HAP-1 (cell line): ENCODE data around the gene ZNF189.

ENCODE experiments used
- DNase-seq, 2 experiments: peaks; one replicate each; pipeline ENCODE4 v3.0.0-alpha.2; 2016 to 2020; ENCODE audit warnings: low spot score in 2 of 2
- H3K27me3 ChIP-seq: fragments of 250-450 bp; sonication (Bioruptor Pico); 2 replicates; pipeline ENCODE4 v1.5.1; 2020; ENCODE audit warnings: low read depth, mild to moderate bottlenecking, moderate library complexity
- H3K36me3 ChIP-seq: fragments of 250-450 bp; sonication (Bioruptor Pico); replicated peaks from 2 replicates; pipeline ENCODE4 v1.5.1; 2020; ENCODE audit warnings: mild to moderate bottlenecking
- H3K4me1 ChIP-seq: fragments of 250-450 bp; sonication (Bioruptor Pico); 2 replicates; pipeline ENCODE4 v1.5.1; 2020; ENCODE audit warnings: mild to moderate bottlenecking
- H3K4me3 ChIP-seq: fragments of 250-450 bp; sonication (Bioruptor Pico); 2 replicates; pipeline ENCODE4 v1.5.1; 2020; ENCODE audit warnings: mild to moderate bottlenecking, moderate library complexity
- H3K9me3 ChIP-seq: fragments of 250-450 bp; sonication (Bioruptor Pico); 2 replicates; pipeline ENCODE4 v1.5.1; 2020; ENCODE audit warnings: mild to moderate bottlenecking, moderate library complexity
- in situ Hi-C: fragments of 300-500 bp; cut with MboI; formaldehyde crosslinking; loops from 3 replicates; pipeline ENCODE4 v1.14.3; 2020; ENCODE audit warnings: low sequenced_read_pairs, inconsistent platforms, mixed read lengths

ZNF189 gene

DNA sequence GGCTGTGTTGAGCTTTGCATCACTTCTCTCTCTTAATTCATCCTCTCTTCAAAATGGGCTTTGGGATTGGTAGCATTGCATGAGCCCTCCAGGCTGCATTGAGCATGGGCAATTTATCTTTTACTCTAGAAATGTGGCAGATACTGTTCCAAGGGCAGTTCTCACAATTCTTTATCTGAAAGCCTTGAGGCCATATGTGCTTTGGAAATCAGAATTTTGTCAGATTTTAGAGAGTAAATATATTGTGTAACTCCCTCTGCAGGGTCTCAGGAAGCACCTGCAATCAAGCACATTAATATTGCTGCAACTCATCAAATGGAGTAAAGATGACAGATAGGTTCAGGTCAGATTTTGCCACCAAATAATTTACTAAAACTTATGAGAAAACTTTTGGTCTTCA, 19.3 kb downstream of the ZNF189 start:
- no peak for DNase-seq
- Histone ChIP-seq H3K27me3 (no peaks in the 10 kb centered on the region; the same call in none of the 2 replicates), H3K9me3 (no peaks in the 10 kb centered on the region), H3K36me3 (no peaks in the 10 kb centered on the region), H3K4me3 (no peak overlapping the region), H3K4me1 (no peaks in the 10 kb centered on the region)
- in situ Hi-C loops: no loop called here

DNA sequence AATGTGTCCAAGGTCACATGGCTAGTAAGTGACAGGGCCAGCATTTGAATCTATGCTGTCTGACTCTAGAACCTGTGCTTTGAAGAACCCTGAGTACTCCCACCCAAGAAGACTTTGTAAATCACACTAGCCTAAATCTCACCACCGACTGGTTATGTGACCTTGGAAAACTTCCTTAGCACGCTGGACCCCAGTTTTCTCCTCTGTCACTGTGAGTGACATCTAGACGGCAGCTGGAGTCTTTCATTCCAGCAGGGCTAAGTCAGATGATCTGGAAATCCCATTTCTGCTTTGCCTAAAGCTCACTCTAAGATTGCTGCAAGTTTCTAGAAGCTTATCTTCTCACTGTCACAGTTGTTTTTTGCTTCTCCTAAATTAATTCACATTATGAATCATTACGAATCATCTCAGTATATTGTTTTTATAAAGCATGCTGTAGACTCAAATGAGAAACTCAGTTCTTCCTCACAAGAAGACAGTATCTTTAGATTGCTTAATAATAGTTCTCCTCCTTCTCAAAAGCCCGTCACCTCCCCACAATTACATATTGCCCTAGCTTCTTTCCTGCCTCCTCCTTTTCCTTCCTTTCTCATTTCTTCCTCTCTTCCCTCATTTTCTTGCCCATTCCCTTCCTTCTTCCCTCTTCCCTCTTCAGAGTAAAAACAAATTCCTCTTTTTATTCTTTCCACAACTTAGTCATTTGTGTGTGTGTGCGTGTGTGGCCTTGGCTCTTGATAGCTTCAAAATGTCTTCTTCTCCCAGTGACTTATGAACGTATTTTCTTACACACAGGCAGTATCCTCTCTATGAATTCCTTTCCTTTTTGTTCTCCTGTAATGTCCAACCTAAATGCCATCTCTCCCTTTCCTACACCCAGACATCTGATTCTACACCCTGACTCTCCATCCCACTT, 20.1 kb downstream of the ZNF189 start:
- Histone ChIP-seq H3K4me3 (no peak overlapping the region), H3K36me3 (no peaks in the 10 kb centered on the region), H3K27me3 (no peaks in the 10 kb centered on the region; the same call in none of the 2 replicates), H3K9me3 (no peaks in the 10 kb centered on the region), H3K4me1 (no peaks in the 10 kb centered on the region)
- no peak for DNase-seq
- in situ Hi-C loops: no loop called here

DNA sequence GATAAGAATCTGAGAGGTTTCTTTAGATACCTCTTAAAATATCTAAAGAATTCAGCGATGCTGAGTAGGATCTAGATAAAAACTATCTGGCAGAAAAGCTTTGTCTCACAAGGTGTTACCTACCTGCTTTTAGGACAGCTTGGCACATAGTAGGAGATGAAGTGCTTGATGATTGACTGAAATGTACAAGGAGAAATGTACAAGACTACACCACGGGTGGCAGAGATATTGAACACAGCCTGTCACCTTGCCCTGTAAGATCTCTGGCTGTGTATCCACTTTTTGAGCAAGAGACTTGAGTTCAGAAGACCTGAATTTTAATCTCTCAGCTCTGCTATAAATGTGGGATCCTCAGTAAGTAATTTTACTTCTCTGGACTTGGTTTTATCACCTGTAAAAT, 21.2 kb downstream of the ZNF189 start:
- no peaks in the 10 kb centered on the region; the same call in none of the 2 replicates for H3K27me3 ChIP-seq
- H3K9me3 ChIP-seq: no peaks in the 10 kb centered on the region
- H3K4me3 ChIP-seq: no peak overlapping the region
- H3K36me3 ChIP-seq: no peaks in the 10 kb centered on the region
- no peak for DNase-seq
- H3K4me1 ChIP-seq: no peaks in the 10 kb centered on the region
- in situ Hi-C loops: no loop called here

DNA sequence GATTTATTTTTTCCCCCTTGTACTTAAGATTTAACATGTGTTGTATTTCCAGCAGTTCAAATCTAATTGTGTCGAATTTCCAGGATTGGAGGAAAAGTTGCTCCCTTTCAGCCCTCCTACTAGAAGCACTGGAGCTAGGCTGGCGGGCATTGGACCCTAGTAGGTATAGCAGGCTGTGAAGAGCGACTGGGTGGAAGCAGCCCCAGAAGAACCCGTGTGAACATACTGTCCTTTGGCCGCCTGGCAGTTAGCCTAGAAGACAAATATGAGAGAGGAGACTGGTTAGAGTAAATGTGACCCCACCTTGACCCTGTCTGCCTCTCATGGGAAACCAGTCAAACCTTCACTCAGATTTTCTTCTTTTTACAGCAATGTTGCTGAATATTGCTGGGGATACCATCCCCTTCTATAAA, 23.0 kb downstream of the ZNF189 start:
- no peak for DNase-seq
- Histone ChIP-seq H3K4me3 (no peak overlapping the region), H3K9me3 (no peaks in the 10 kb centered on the region), H3K36me3 (no peaks in the 10 kb centered on the region), H3K4me1 (no peaks in the 10 kb centered on the region), H3K27me3 (peaks cover 4% of the 10 kb centered on the region)
- in situ Hi-C loops: no loop called here

DNA sequence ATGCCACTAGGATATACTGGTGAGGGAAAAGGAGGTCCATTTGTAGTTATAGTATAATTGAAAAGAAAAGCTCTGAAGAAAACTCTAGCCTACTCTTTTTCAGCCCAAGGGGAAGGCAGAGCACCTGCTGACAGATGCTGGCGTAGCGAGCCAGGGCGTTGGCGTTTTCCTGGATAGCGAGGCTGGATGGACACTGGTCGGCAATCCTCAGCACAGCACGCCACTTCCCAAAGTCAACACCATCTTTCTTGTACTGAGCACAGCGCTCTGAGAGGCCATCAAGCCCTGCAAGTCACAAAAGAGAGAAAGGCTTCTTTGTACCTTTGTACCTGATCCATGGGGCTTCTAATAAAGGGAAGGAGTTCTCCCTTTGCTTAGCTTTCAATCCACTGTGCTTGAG, 28.7 kb downstream of the ZNF189 start:
- Histone ChIP-seq H3K4me1 (no peaks in the 10 kb centered on the region), H3K36me3 (no peaks in the 10 kb centered on the region), H3K9me3 (no peaks in the 10 kb centered on the region), H3K4me3 (no peak overlapping the region), H3K27me3 (peaks cover 5% of the 10 kb centered on the region)
- no peak for DNase-seq
- in situ Hi-C loops: no loop called here

DNA sequence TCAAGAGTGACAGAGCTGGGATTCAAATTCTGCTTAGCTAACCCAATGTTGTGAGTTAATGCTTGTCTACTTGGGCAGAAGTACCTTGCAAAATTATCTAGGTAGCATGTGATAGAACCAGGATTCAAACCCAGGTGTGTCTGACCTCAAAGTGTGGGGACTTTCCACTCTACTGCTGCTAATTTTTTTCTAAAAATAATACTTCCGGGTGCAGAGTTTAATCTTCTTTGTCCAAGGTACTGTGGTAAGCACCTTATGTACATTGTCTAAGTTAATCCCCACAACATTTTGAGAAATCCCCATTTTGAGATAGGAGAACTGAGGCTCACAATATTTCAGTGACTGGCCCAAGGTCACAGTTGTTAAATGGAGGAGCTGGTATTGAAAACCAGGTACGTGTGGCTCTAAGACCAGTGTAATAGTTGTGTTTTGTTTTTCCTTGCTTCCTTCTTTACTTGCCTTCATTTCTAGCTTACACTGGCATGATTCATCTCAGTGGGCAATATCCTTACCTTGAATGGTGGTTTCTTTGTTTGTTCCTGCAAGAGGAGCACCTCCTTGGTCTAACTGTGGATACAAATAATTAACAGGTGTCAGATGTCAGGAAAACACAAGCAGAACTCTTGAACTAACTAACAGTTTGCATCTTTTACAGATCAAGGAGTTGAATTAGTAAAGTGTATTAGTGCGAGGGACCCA, 29.5 kb downstream of the ZNF189 start:
- no peaks in the 10 kb centered on the region for H3K4me1 ChIP-seq
- H3K27me3 ChIP-seq: peaks cover 5% of the 10 kb centered on the region
- no peaks in the 10 kb centered on the region for H3K36me3 ChIP-seq
- DNase-seq: no peak
- H3K9me3 ChIP-seq: no peaks in the 10 kb centered on the region
- H3K4me3 ChIP-seq: no peak overlapping the region
- in situ Hi-C loops: no loop called here

DNA sequence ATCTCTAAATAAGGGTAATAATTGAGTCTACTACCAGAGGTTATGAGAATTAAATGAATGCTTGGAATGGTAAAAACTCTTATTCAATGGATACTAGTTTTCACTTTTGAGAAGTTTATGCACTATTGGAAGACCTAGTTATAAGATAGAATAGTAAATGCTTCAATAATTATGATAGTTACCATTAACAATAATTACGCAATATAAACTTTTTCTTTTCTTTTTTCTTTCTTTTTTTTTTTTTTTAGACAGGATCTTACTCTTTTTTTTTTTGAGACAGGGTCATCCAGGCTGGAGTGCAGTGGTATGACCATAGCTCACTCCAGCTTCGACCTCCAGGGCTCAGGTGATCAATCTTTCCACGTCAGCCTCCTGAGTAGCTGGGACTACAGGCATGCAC, 30.3 kb downstream of the ZNF189 start:
- no peak for DNase-seq
- H3K4me1 ChIP-seq: no peaks in the 10 kb centered on the region

DNA sequence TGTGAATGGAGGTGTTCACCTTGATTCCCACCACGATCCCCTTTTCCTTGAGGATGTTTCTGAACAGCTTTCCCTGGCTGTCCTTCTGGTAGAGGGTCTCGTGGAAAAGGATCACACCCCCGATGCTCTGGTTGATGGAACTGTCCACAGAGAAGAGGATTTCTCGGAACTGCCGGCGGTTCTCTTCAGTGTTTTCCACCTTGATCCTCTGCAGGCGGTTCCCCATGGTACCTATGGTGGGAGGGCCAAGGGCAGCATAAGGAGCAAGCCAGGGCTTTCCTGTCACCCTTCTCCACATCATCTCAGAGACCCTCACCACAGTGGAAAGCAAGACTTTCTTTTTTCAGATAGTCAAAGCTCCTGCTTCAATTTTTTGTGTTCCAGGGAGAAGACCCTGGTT, 31.1 kb downstream of the ZNF189 start:
- no peak for DNase-seq
- in situ Hi-C loops: no loop called here
- no peaks in the 10 kb centered on the region for H3K4me1 ChIP-seq
- no peak overlapping the region for H3K4me3 ChIP-seq
- no peaks in the 10 kb centered on the region for H3K36me3 ChIP-seq
- peaks cover 5% of the 10 kb centered on the region for H3K27me3 ChIP-seq
- no peaks in the 10 kb centered on the region for H3K9me3 ChIP-seq

More for the DNA sequence above, 30.3 kb downstream of the ZNF189 start:
- in situ Hi-C loops: no loop called here
- peaks cover 5% of the 10 kb centered on the region for H3K27me3 ChIP-seq
- H3K4me3 ChIP-seq: no peak overlapping the region
- no peaks in the 10 kb centered on the region for H3K36me3 ChIP-seq
- H3K9me3 ChIP-seq: no peaks in the 10 kb centered on the region

DNA sequence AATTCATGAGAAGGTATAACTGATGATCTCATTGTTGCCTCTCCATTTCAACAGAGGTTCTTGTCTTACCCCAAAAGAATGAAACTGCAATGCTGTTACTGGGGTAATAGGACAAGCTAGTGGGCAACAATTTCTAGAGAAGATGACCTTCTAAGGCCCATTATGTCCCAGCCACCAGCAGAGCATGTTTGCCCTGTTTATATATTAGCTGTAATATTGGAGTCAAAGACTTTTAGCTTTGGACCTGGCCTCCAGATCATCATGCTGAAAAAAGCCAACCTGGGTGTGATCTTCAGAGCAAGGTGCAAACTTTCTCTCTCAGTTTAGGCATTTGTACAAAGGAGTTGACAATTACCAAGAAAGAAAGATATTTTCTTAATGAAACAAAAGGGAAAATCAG, 33.5 kb downstream of the ZNF189 start:
- DNase-seq: no peak
- H3K4me1 ChIP-seq: no peaks in the 10 kb centered on the region
- in situ Hi-C loops: no loop called here

DNA sequence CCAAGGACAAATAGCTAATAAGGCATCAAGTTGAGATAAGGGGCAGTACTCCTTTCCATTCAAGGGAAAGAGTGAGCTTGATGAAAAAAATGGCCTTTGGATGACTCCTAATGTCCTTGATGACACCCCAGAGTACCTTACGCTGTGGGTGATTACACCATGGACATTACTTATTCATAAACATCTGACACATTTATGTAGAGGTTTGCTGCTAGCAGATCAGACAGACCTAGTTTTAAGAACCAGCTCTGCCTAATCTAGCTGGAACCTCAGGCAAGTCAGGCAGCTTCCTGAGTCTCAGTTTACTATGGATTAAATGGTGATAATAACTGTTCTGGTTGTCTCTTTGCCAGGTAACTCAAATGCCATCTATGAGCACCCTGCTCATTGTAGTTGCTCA, 34.1 kb downstream of the ZNF189 start:
- H3K9me3 ChIP-seq: no peaks in the 10 kb centered on the region
- H3K4me1 ChIP-seq: no peaks in the 10 kb centered on the region
- DNase-seq: no peak
- no peak overlapping the region for H3K4me3 ChIP-seq
- H3K36me3 ChIP-seq: no peaks in the 10 kb centered on the region
- peaks cover 10% of the 10 kb centered on the region for H3K27me3 ChIP-seq
- in situ Hi-C loops: no loop called here

More for the DNA sequence above, 33.5 kb downstream of the ZNF189 start:
- no peaks in the 10 kb centered on the region for H3K9me3 ChIP-seq
- peaks cover 10% of the 10 kb centered on the region for H3K27me3 ChIP-seq
- H3K4me3 ChIP-seq: no peak overlapping the region
- no peaks in the 10 kb centered on the region for H3K36me3 ChIP-seq

DNA sequence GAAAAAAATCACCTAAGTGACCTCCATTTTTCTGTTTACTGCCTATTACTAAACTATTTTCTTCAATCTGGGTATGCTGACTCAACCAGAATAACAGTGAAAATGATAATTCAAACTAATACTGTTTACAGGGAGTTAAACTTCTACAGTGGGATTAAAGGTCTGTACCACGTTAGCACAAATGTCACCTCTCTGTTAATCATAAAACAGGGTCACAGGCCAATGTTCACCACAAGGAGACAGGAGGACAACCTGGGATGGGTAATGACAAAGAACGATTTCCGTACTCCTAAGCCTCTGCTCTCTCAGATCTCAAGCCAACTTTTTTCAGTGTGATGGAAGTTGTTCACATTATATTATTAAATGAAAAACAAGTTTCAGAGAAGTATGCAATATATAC, 34.6 kb downstream of the ZNF189 start:
- H3K36me3 ChIP-seq: no peaks in the 10 kb centered on the region
- H3K27me3 ChIP-seq: peaks cover 10% of the 10 kb centered on the region
- no peak overlapping the region for H3K4me3 ChIP-seq
- no peaks in the 10 kb centered on the region for H3K4me1 ChIP-seq
- in situ Hi-C loops: no loop called here
- DNase-seq: no peak
- H3K9me3 ChIP-seq: no peaks in the 10 kb centered on the region

DNA sequence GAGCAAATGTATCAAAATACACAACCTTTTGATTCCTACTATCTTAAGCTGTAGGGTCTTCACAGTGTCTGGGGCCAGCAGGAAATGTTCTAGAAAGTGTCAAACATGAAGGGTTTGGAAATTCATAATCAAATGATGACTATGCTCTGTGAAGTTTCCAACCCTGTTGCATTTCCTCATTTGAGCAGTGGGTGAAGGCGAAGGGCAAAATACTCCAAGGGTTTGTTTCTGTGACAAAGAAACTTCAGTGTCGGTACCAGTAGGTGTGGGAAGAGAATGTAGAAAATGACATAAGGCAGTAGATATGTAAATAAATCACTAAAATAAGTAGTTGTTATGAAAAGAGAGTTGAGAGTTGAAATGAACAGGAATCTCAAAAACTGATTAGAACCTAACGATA, 36.3 kb downstream of the ZNF189 start:
- Histone ChIP-seq H3K4me3 (no peak overlapping the region), H3K36me3 (no peaks in the 10 kb centered on the region), H3K4me1 (no peaks in the 10 kb centered on the region), H3K9me3 (no peaks in the 10 kb centered on the region), H3K27me3 (peaks cover 12% of the 10 kb centered on the region)
- in situ Hi-C loops: no loop called here
- no peak for DNase-seq

DNA sequence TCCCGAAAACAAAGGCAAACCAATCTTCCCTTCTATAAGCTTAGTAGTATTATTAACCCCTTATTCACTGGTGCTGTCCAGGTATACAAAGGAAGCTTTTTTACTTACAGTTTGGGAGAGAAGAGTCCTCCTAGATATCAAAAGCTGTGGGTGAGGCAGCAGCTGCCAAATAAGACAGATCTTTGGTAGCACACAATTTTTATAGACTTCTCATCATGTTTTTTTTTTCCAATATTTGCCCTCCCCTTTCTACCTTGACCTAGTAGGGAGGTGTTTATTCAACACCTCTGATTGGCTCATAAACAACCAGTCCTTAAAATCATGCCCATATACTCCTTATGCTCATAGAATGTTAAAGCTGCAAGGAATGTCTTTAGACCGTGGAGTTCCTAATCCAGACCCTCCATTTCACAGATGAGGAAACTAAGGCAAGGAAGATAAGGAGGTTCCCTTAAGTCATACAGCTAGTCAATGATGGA, 37.0 kb downstream of the ZNF189 start, which contains the start of gene ALDOB:
TSS of gene ALDOB (minus strand) at position 174 of the 479 bp plus-strand sequence. CDS start 4,887 bp downstream, outside the sequence.
- H3K27me3 ChIP-seq: peaks cover 12% of the 10 kb centered on the region
- in situ Hi-C loops: no loop called here

DNA sequence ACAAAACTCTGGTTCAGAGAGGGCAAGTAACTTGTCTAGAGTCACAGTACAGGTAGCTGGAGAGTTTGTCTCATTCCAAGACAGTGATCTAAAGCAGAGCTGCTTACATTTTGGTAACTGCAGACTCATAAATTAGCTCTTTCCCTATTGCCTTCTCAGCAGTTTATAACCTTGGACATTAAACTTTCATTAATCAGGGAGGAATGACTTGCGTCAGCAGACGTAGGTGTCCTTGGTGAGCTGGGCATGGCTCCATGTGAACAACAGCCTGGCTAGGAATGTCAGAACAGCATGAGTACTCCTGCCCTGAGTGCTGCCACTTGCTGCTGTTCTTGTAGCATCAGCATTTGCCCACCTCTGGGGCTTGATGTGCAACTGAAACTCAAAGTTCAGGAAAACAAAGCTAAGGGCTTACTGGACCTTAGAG, 39.2 kb downstream of the ZNF189 start:
- Histone ChIP-seq H3K4me1 (no peaks in the 10 kb centered on the region), H3K27me3 (peaks cover 12% of the 10 kb centered on the region), H3K4me3 (no peak overlapping the region), H3K9me3 (no peaks in the 10 kb centered on the region), H3K36me3 (no peaks in the 10 kb centered on the region)
- in situ Hi-C loops: no loop called here
- no peak for DNase-seq

More for the DNA sequence above, 37.0 kb downstream of the ZNF189 start, which contains the start of gene ALDOB:
- no peak for DNase-seq
- Histone ChIP-seq H3K36me3 (no peaks in the 10 kb centered on the region), H3K9me3 (no peaks in the 10 kb centered on the region), H3K4me1 (no peaks in the 10 kb centered on the region), H3K4me3 (no peak within 1 kb of the TSS)
